Activated naive CD4-positive, alpha-beta T cell treated with anti-CD3 and anti-CD28 coated beads for 36 hours (primary cell): ENCODE measurements around the gene CIT. TPM values are rescaled to one million over a fixed set of nuclear protein-coding genes. Genes with fewer than 3 reads are reported as not detected.

Experiments
- CTCF ChIA-PET: fragments of 350-600 bp; sonication (Branson Sonifier 250); formaldehyde crosslinking; loops from one replicate; lab custom pipeline; 2021; ENCODE audit warnings: antibody characterized with exemption; lab: Charles Lee
- DNase-seq: peaks from one replicate; pipeline ENCODE4 v3.0.0-alpha.2; 2020
- H3K27ac Mint-ChIP-seq: one replicate; pipeline ENCODE4 v1.8.0; 2021; ENCODE audit warnings: mild to moderate bottlenecking, mixed read lengths
- H3K27me3 Mint-ChIP-seq: one replicate; pipeline ENCODE4 v1.8.0; 2021; ENCODE audit warnings: low read depth, mixed read lengths
- H3K36me3 Mint-ChIP-seq: one replicate; pipeline ENCODE4 v1.8.0; 2021; ENCODE audit warnings: low read depth, mixed read lengths
- H3K4me1 Mint-ChIP-seq: one replicate; pipeline ENCODE4 v1.8.0; 2021; ENCODE audit warnings: low read depth, mixed read lengths
- H3K4me3 Mint-ChIP-seq: one replicate; pipeline ENCODE4 v1.8.0; 2021; ENCODE audit warnings: mild to moderate bottlenecking, moderate library complexity, mixed read lengths
- H3K9me3 Mint-ChIP-seq: one replicate; pipeline ENCODE4 v1.8.0; 2021; ENCODE audit warnings: mixed read lengths
- intact Hi-C: fragments of 100-400 bp; cut with micrococcal nuclease; formaldehyde crosslinking; loops from one replicate; pipeline ENCODE4 v1.15.1; 2023
- total RNA-seq, 2 experiments: library from RNA; stranded (reverse); gene quantifications; one replicate each; pipeline ENCODE4 v1.2.3, GENCODE V29; 2021

The CIT gene
- total RNA-seq, 2 experiments from 2014 or later: 78.6 to 78.8 TPM

DNA sequence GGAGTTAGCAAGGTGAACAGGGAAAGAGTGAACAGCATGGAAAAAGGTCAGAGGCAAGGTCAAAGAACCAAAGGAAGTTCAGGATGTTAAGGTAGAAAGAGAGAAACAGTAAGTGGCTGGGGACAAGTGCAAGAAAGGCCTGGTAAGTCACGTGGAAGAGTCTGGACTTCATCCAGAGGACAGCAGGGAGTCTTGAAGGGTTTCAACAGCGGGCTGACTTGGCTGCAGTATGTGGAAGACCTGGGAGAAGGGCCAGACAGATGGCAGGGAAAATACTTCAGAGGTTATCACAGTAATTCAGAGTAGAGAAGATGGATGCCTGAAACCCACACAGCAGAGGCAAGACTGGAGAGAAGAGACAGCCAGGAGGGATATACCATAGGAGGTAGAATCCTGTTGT, 34.0 kb downstream of the CIT start:
- CTCF ChIA-PET: no interaction called here
- Mint-ChIP-seq H3K27ac (no peak overlapping the region), H3K4me3 (no peak overlapping the region), H3K27me3 (no peaks in the 10 kb centered on the region), H3K36me3 (peaks cover 25% of the 10 kb centered on the region), H3K9me3 (peaks cover 9% of the 10 kb centered on the region), H3K4me1 (no peaks in the 10 kb centered on the region)
- intact Hi-C loops: no loop called here
- DNase-seq: no peak

- Mint-ChIP-seq H3K4me1 (no peaks in the 10 kb centered on the region), H3K36me3 (peaks cover 25% of the 10 kb centered on the region), H3K4me3 (no peak overlapping the region), H3K9me3 (peaks cover 9% of the 10 kb centered on the region), H3K27ac (no peak overlapping the region), H3K27me3 (no peaks in the 10 kb centered on the region)
- intact Hi-C loops: no loop called here
- no peak for DNase-seq
- CTCF ChIA-PET: interaction anchor here (1.1 kb wide), 1 partner anchor 9 kb away, joined by 3 read pairs; no protein-coding TSS in a partner anchor
Observed at GRCh38 chr12:119842380-119842779, 34.7 kb downstream of the CIT start.

- no peaks in the 10 kb centered on the region for H3K4me1 Mint-ChIP-seq
- CTCF ChIA-PET: interaction anchor here (0.6 to 1.1 kb wide), 2 partner anchors 8 to 1130 kb away, joined by 3 to 4 read pairs; no protein-coding TSS in a partner anchor
- DNase-seq: no peak
- peaks cover 9% of the 10 kb centered on the region for H3K9me3 Mint-ChIP-seq
- H3K27ac Mint-ChIP-seq: no peak overlapping the region
- H3K4me3 Mint-ChIP-seq: no peak overlapping the region
- no peaks in the 10 kb centered on the region for H3K27me3 Mint-ChIP-seq
- H3K36me3 Mint-ChIP-seq: peaks cover 25% of the 10 kb centered on the region
- intact Hi-C loops: no loop called here
Observed at GRCh38 chr12:119841433-119842210, 35.5 kb downstream of the CIT start.

GRCh38 chr12:119840582-119840981, 36.5 kb downstream of the CIT start:
- Mint-ChIP-seq H3K27me3 (no peaks in the 10 kb centered on the region), H3K27ac (no peak overlapping the region), H3K36me3 (peaks cover 21% of the 10 kb centered on the region)

GRCh38 chr12:119840168-119840567, 37.0 kb downstream of the CIT start:
- intact Hi-C loops: no loop called here

More at GRCh38 chr12:119840582-119840981, 36.5 kb downstream of the CIT start:
- peaks cover 9% of the 10 kb centered on the region for H3K9me3 Mint-ChIP-seq
- no peaks in the 10 kb centered on the region for H3K4me1 Mint-ChIP-seq
- no peak overlapping the region for H3K4me3 Mint-ChIP-seq
- CTCF ChIA-PET: no interaction called here
- DNase-seq: no peak
- intact Hi-C loops: no loop called here

DNA sequence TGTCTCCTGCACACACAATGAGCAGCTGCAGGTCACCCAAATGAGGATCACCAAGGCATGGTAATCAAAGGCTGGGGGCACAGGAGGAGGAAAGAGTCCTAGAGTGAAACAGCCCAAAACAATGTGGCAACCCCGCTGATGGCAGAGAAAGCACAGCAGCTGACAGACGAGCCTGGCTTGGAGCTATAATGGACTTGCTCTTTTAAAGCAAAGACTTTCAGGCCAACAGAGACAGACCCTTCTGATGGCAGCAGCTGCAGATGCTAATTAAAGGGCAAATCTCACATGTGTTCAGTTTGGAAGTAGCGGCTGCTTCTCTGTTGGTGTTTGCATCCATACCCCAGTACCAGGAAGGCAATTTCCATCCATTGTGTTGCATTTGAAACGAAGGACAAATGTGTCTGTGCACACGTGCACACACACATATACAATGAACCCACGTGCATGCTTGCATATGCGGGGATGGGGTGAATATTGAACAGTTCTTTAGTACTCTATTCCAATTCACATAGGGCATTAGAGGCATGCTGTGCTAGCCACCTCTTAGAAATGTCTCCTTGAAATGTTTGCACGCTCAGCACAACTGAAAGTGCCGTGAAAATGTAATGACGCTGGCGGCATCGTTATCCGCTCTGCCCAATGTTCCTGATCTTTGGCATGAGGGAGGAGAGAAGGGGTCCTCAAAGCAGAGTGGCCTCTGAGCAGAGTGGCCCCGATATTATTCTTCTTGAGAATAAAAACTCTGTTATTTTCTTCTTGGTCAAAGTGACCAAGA, 38.1 kb downstream of the CIT start:
- peaks cover 9% of the 10 kb centered on the region for H3K9me3 Mint-ChIP-seq
- intact Hi-C loops: no loop called here
- H3K27me3 Mint-ChIP-seq: no peaks in the 10 kb centered on the region
- H3K27ac Mint-ChIP-seq: no peak overlapping the region
- no peaks in the 10 kb centered on the region for H3K4me1 Mint-ChIP-seq
- no peak overlapping the region for H3K4me3 Mint-ChIP-seq
- CTCF ChIA-PET: no interaction called here
- peaks cover 19% of the 10 kb centered on the region for H3K36me3 Mint-ChIP-seq
- DNase-seq: no peak

More at GRCh38 chr12:119840168-119840567, 37.0 kb downstream of the CIT start:
- no peak for DNase-seq
- Mint-ChIP-seq H3K27ac (no peak overlapping the region), H3K4me1 (no peaks in the 10 kb centered on the region), H3K27me3 (no peaks in the 10 kb centered on the region), H3K36me3 (peaks cover 22% of the 10 kb centered on the region), H3K9me3 (peaks cover 9% of the 10 kb centered on the region), H3K4me3 (no peak overlapping the region)
- CTCF ChIA-PET: no interaction called here

- peaks cover 18% of the 10 kb centered on the region for H3K36me3 Mint-ChIP-seq
- CTCF ChIA-PET: no interaction called here
- peaks cover 6% of the 10 kb centered on the region for H3K9me3 Mint-ChIP-seq
- intact Hi-C loops: no loop called here
- H3K27me3 Mint-ChIP-seq: no peaks in the 10 kb centered on the region
- DNase-seq: no peak
- no peak overlapping the region for H3K4me3 Mint-ChIP-seq
- no peaks in the 10 kb centered on the region for H3K4me1 Mint-ChIP-seq
- no peak overlapping the region for H3K27ac Mint-ChIP-seq
Observed at GRCh38 chr12:119836781-119837180, 40.3 kb downstream of the CIT start.

GRCh38 chr12:119835068-119835467, 42.1 kb downstream of the CIT start:
- no peak overlapping the region for H3K4me3 Mint-ChIP-seq
- no peaks in the 10 kb centered on the region for H3K27me3 Mint-ChIP-seq
- H3K27ac Mint-ChIP-seq: no peak overlapping the region
- intact Hi-C loops: no loop called here
- H3K4me1 Mint-ChIP-seq: no peaks in the 10 kb centered on the region
- no peaks in the 10 kb centered on the region for H3K9me3 Mint-ChIP-seq
- H3K36me3 Mint-ChIP-seq: peaks cover 11% of the 10 kb centered on the region
- CTCF ChIA-PET: no interaction called here
- DNase-seq: no peak

- CTCF ChIA-PET: no interaction called here
- Mint-ChIP-seq H3K4me3 (no peak overlapping the region), H3K27ac (no peak overlapping the region), H3K27me3 (no peaks in the 10 kb centered on the region), H3K4me1 (no peaks in the 10 kb centered on the region), H3K36me3 (peaks cover 17% of the 10 kb centered on the region), H3K9me3 (no peaks in the 10 kb centered on the region)
- DNase-seq: no peak
- intact Hi-C loops: no loop called here
Observed at GRCh38 chr12:119829439-119829838, 47.7 kb downstream of the CIT start.

DNA sequence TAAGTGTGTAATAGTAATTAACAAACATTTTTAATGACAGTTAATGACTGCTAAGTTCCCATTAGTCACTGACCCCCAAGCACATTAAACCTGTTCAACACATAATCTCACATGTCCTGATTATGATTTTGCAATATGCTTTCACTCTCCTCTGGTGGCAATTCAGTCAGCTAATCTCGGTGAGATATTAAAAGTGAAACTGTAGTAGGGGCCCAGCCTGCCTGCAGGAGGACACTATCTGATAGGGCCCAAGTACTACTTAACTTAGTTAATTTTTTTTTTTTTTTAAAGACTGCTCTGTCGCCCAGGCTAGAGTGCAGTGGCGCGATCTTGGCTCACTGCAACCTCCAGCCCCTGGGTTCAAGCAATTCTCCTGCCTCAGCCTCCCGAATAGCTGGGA, 48.8 kb downstream of the CIT start:
- H3K4me3 Mint-ChIP-seq: no peak overlapping the region
- CTCF ChIA-PET: no interaction called here
- H3K27me3 Mint-ChIP-seq: no peaks in the 10 kb centered on the region
- no peak overlapping the region for H3K27ac Mint-ChIP-seq
- intact Hi-C loops: no loop called here
- no peak for DNase-seq
- no peaks in the 10 kb centered on the region for H3K4me1 Mint-ChIP-seq
- peaks cover 18% of the 10 kb centered on the region for H3K36me3 Mint-ChIP-seq
- H3K9me3 Mint-ChIP-seq: no peaks in the 10 kb centered on the region

GRCh38 chr12:119827760-119828159, 49.4 kb downstream of the CIT start:
- Mint-ChIP-seq H3K27me3 (no peaks in the 10 kb centered on the region), H3K27ac (no peak overlapping the region), H3K4me3 (no peak overlapping the region), H3K9me3 (no peaks in the 10 kb centered on the region), H3K36me3 (peaks cover 15% of the 10 kb centered on the region), H3K4me1 (no peaks in the 10 kb centered on the region)
- DNase-seq: no peak
- intact Hi-C loops: no loop called here
- CTCF ChIA-PET: no interaction called here

GRCh38 chr12:119826661-119827445, 50.3 kb downstream of the CIT start:
- Mint-ChIP-seq H3K27ac (no peak overlapping the region), H3K36me3 (peaks cover 13% of the 10 kb centered on the region), H3K27me3 (no peaks in the 10 kb centered on the region), H3K4me1 (no peaks in the 10 kb centered on the region), H3K4me3 (no peak overlapping the region), H3K9me3 (no peaks in the 10 kb centered on the region)
- no peak for DNase-seq
- intact Hi-C loops: no loop called here
- CTCF ChIA-PET: no interaction called here
